IPS DF 6.9 (cell line): ENCODE data around the gene POLE.

ENCODE experiments used
- DNase-seq: peaks from one replicate; pipeline ENCODE4 v3.0.0-alpha.2; 2013; ENCODE audit warnings: low read depth, low spot score
- H3K27ac ChIP-seq: one replicate; pipeline ENCODE4 v1.5.1; 2013; ENCODE audit warnings: low read length, control low read depth
- H3K27me3 ChIP-seq: 2 replicates; pipeline ENCODE4 v1.6.1; 2013; ENCODE audit warnings: mild to moderate bottlenecking, low read length; ENCODE audit not compliant: control insufficient read depth, insufficient read depth
- H3K36me3 ChIP-seq: 2 replicates; pipeline ENCODE4 v1.6.1; 2013; ENCODE audit warnings: low read length; ENCODE audit not compliant: control insufficient read depth, insufficient read depth
- H3K4me1 ChIP-seq: 2 replicates; pipeline ENCODE4 v1.6.1; 2013; ENCODE audit warnings: low read length; ENCODE audit not compliant: control insufficient read depth, insufficient read depth
- H3K4me3 ChIP-seq: 2 replicates; pipeline ENCODE4 v1.5.1; 2013; ENCODE audit warnings: mild to moderate bottlenecking, low read length
- H3K9me3 ChIP-seq: 2 replicates; pipeline ENCODE4 v1.6.1; 2013; ENCODE audit warnings: low read length, inconsistent platforms; ENCODE audit not compliant: control insufficient read depth, insufficient read depth
- WGBS: extraction: QIAGEN DNeasy Blood & Tissue Kit; methylation state at CpG from one replicate; pipeline ENCODE4 v1.1.7; 2013; ENCODE audit warnings: mixed read lengths, missing lambda C conversion rate; ENCODE audit not compliant: insufficient read length, insufficient coverage; 5-methylcytosine and 5-hydroxymethylcytosine counted together

The POLE gene

GRCh38 chr12:132610866-132611602, 76.1 kb downstream of the POLE start:
- no peak overlapping the region for H3K27ac ChIP-seq
- H3K36me3 ChIP-seq: no peaks in the 10 kb centered on the region
- peaks cover 17% of the 10 kb centered on the region for H3K27me3 ChIP-seq
- no peaks in the 10 kb centered on the region; the same call in 1 of the 2 replicates for H3K9me3 ChIP-seq
- no peak for DNase-seq
- H3K4me3 ChIP-seq: no peak overlapping the region
- no CpG with 5 or more reads among the region's 33 CpGs for WGBS
- H3K4me1 ChIP-seq: no peaks in the 10 kb centered on the region

GRCh38 chr12:132610051-132610759, 76.9 kb downstream of the POLE start, which contains the start of gene LRCOL1:
Gene LRCOL1, minus strand, starts transcription at chr12:132610582. Its CDS starts 4,331 bp downstream, at chr12:132606251.
- Histone ChIP-seq H3K36me3 (no peaks in the 10 kb centered on the region), H3K4me1 (no peaks in the 10 kb centered on the region), H3K9me3 (no peaks in the 10 kb centered on the region; the same call in 1 of the 2 replicates), H3K27ac (no peak within 1 kb of the TSS), H3K4me3 (no peak within 1 kb of the TSS), H3K27me3 (peaks cover 9% of the 10 kb centered on the region)
- no peak for DNase-seq
- WGBS: no CpG with 5 or more reads among the region's 35 CpGs

DNA sequence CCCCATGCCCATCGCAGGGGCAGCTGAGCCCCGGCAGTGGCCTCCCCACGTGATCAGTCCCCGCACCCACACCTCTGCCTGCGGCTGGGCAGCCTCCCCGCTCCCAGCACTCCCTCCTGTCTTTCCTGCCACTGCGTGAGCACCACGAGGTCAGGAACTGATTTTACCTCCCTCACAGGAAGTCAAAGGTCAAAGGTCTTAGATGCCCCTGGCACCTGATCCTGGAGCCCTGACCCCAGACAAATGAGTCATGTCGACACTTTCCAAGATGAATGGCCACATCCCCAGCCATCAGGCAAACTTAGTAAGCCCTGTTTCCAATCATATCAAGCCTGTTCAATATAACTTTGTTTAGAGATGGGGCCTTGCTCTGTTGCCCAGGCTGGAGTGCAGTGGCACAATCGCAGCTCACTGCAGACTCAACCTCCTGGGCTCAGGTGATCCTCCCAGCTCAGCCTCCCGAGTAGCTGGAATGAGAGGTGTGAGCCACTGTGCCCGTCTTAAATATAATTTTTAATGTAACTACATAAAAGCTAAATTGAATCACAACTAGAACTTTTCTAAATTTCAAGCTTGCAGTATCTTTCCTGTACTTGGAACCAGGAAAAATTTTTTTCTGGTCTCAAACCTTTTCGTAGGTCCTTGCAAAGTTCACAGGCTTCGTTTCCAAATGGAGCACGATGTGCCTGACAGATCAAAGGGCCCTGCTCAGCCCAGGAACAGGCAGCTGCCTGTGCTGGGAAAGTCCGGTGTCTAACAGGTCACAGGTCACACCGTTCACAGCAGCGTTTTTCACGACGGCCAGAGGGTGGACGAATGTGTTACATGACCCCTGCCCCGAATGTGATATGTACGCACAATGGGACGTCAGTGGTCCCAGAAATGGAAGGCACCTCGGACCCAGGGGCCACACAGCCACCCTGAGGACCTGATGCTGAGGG, 78.6 kb downstream of the POLE start:
- WGBS: no CpG with 5 or more reads among the region's 25 CpGs
- no peak overlapping the region for H3K27ac ChIP-seq
- DNase-seq: no peak
- no peaks in the 10 kb centered on the region; the same call in 1 of the 2 replicates for H3K9me3 ChIP-seq
- H3K27me3 ChIP-seq: peaks cover 7% of the 10 kb centered on the region
- no peaks in the 10 kb centered on the region for H3K36me3 ChIP-seq
- H3K4me1 ChIP-seq: no peaks in the 10 kb centered on the region
- no peak overlapping the region for H3K4me3 ChIP-seq

DNA sequence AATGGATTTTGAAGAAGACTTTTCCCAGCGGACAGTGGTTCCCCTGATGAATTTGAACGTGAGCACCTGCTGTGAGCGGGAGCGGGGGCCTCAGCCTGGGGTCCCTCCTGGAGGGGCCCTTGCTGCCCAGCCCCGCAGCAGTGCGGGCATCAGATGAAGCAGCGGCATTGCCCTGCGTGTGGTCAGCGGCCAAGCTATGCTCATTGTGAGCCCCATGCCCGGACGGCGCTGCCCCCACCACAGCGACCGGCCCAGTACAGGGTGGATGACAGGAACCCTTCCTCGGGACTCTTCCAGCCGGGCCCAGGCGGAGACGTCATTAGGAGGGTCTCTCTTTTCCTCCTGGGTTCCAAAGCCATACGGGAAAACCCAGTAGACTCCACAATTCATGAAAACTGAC, 80.2 kb downstream of the POLE start:
- WGBS: no CpG with 5 or more reads among the region's 19 CpGs
- no peak for DNase-seq
- Histone ChIP-seq H3K36me3 (no peaks in the 10 kb centered on the region), H3K4me3 (no peak overlapping the region), H3K27ac (no peak overlapping the region), H3K27me3 (peaks cover 5% of the 10 kb centered on the region), H3K4me1 (no peaks in the 10 kb centered on the region), H3K9me3 (no peaks in the 10 kb centered on the region; the same call in 1 of the 2 replicates)

DNA sequence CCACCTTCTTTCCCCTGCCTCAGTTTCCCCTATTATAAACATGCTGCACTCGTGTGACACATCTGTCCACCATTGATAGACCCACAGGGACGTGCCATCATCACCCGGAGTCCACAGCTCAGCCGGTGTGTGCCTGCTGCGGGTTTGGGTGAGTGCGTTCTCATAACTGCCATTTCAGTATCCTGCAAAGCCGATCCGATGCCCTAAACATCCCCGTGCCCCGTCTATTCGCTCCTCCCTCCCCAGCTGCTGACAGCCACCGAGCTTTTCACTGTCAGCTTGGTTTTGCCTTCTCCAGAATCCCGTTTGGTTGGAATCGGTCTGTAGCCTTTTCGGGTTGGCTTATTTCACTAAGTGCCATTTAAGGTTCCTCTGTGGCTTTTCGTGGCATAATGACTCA, 80.7 kb downstream of the POLE start:
- no CpG with 5 or more reads among the region's 16 CpGs for WGBS
- peaks cover 8% of the 10 kb centered on the region for H3K27me3 ChIP-seq
- DNase-seq: no peak

DNA sequence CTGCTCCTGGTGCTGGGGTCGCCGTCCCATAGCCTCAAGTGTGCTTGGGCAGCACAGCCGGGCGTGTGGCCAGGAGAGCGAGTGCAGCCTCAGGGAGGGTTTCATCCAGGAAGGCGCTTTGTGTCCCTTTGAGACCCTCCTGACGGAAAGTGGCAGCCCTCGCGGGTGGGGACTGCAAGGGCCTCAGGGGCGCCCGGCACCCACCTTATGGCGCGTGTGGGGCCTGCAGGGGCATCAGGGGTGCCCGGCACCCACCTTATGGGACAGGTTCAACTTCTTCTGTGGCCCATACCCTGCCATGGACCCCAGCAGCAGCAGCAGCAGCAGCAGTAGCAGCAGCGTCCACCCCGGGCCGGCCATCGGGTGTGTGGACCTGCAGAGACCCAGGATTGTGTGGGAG, 81.2 kb downstream of the POLE start:
- Histone ChIP-seq H3K27ac (no peak overlapping the region), H3K27me3 (peaks cover 7% of the 10 kb centered on the region; the same call in 1 of the 2 replicates), H3K36me3 (no peaks in the 10 kb centered on the region), H3K4me3 (no peak overlapping the region), H3K4me1 (0 out of 2 replicates have a peak, but pooled peaks cover 2% of the 10 kb centered on the region), H3K9me3 (no peaks in the 10 kb centered on the region)
- no CpG with 5 or more reads among the region's 18 CpGs for WGBS
- DNase-seq: no peak

More for the DNA sequence above, 80.7 kb downstream of the POLE start:
- Histone ChIP-seq H3K9me3 (no peaks in the 10 kb centered on the region; the same call in 1 of the 2 replicates), H3K4me1 (no peaks in the 10 kb centered on the region), H3K27ac (no peak overlapping the region), H3K4me3 (no peak overlapping the region), H3K36me3 (no peaks in the 10 kb centered on the region)

- Histone ChIP-seq H3K27ac (no peak overlapping the region), H3K4me1 (0 out of 2 replicates have a peak, but pooled peaks cover 4% of the 10 kb centered on the region), H3K4me3 (no peak overlapping the region), H3K36me3 (no peaks in the 10 kb centered on the region), H3K27me3 (peaks cover 7% of the 10 kb centered on the region; the same call in 1 of the 2 replicates), H3K9me3 (no peaks in the 10 kb centered on the region)
- no CpG with 5 or more reads among the region's 16 CpGs for WGBS
- DNase-seq: no peak
These were observed 82.3 kb downstream of the POLE start for GRCh38 chr12:132604668-132605441.

DNA sequence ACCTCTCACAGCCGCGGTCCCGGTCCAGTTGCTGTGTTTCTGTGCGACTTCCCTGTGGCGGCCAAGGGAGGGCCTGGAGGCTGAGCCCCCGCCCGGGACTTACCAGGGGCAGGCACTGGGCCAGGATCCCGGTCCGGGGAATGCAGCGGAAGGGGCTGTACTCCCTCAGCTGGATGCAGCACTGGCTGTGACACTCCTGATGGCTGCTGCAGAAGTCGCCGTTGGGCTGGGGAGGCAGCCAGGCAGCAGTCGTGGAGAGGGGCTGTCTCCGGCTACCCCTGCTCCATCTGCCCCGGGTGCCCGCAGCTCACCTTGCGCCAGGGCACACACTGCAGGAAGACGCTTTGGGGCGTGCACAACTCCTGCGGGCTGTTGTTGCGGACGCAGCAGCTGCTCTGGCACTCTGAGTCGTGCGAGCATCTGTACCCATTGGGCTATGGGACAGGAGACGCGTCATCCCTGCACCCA, 83.0 kb downstream of the POLE start:
- no peak for DNase-seq
- no CpG with 5 or more reads among the region's 26 CpGs for WGBS
- no peak overlapping the region for H3K4me3 ChIP-seq
- no peak overlapping the region for H3K27ac ChIP-seq
- 0 out of 2 replicates have a peak, but pooled peaks cover 4% of the 10 kb centered on the region for H3K4me1 ChIP-seq
- H3K36me3 ChIP-seq: no peaks in the 10 kb centered on the region
- H3K27me3 ChIP-seq: peaks cover 7% of the 10 kb centered on the region; the same call in 1 of the 2 replicates
- H3K9me3 ChIP-seq: no peaks in the 10 kb centered on the region

GRCh38 chr12:132603240-132604150, 83.6 kb downstream of the POLE start:
- Histone ChIP-seq H3K27ac (no peak overlapping the region), H3K9me3 (no peaks in the 10 kb centered on the region), H3K4me1 (0 out of 2 replicates have a peak, but pooled peaks cover 4% of the 10 kb centered on the region), H3K36me3 (no peaks in the 10 kb centered on the region), H3K27me3 (peaks cover 4% of the 10 kb centered on the region; the same call in 1 of the 2 replicates), H3K4me3 (no peak overlapping the region)
- DNase-seq: no peak
- no CpG with 5 or more reads among the region's 67 CpGs for WGBS
